Stimulated activated naive B cell treated with anti-CD40 and anti-IgM and Interleukin-4, amounts not matched to agents 10 μg/mL and 1 μg/mL and 100 μg/mL, for 72 hours (primary cell): ENCODE results near the gene COL9A2.
A peak's percentile ranks its signal among the peaks of the same experiment; 100 is the strongest.
"Not testable (repeated sequence)": the region's sequence is repeated elsewhere in the genome, so short reads cannot be mapped to it uniquely, and the experiment has no call there.

Experiments used
- ATAC-seq, 2 donors: fragments of 150-1000 bp; cut with Tn5 transposase; replicated peaks; 2 replicates each; pipeline ENCODE4 v1.10.0; 2021; ENCODE audit warnings: moderate library complexity in 1 of 2
- DNase-seq: peaks from one replicate; pipeline ENCODE4 v3.0.0; 2021
- H3K27ac Mint-ChIP-seq: one replicate; pipeline ENCODE4 v1.8.0; 2022; ENCODE audit warnings: mild to moderate bottlenecking, mixed read lengths
- H3K27me3 Mint-ChIP-seq, 2 donors: one replicate each; pipeline ENCODE4 v1.8.0; 2022; ENCODE audit warnings: mixed read lengths in 2 of 2
- H3K36me3 Mint-ChIP-seq, 2 donors: one replicate each; pipeline ENCODE4 v1.8.0; 2022; ENCODE audit warnings: mixed read lengths in 2 of 2, mild to moderate bottlenecking in 1 of 2
- H3K4me1 Mint-ChIP-seq, 2 donors: one replicate each; pipeline ENCODE4 v1.8.0; 2022; ENCODE audit warnings: mixed read lengths in 2 of 2, mild to moderate bottlenecking in 1 of 2
- H3K4me3 Mint-ChIP-seq, 2 donors: one replicate each; pipeline ENCODE4 v1.8.0; 2022; ENCODE audit warnings: mild to moderate bottlenecking in 2 of 2, mixed read lengths in 2 of 2, moderate library complexity in 1 of 2
- H3K9me3 Mint-ChIP-seq, 2 donors: one replicate each; pipeline ENCODE4 v1.8.0; 2022; ENCODE audit warnings: mixed read lengths in 2 of 2, mild to moderate bottlenecking in 1 of 2

Gene COL9A2

GRCh38 chr1:40341491-40342380 is 24.6 kb upstream of the COL9A2 start:
- Mint-ChIP-seq H3K4me1 (peaks cover 40 to 66% of the 10 kb centered on the region in 2 donors), H3K27ac (peak overlapping the region; percentile 89), H3K27me3 (no peaks in the 10 kb centered on the region), H3K36me3 (no peaks in the 10 kb centered on the region), H3K4me3 (peak overlapping the region in 1 of 2 donors; percentile 29), H3K9me3 (peaks cover 0 to 3% of the 10 kb centered on the region in 2 donors)
- no peak for DNase-seq
- peak; percentile 6 to 16 for ATAC-seq

- Mint-ChIP-seq H3K4me1 (peaks cover 35 to 57% of the 10 kb centered on the region in 2 donors), H3K27me3 (no peaks in the 10 kb centered on the region), H3K9me3 (peaks cover 0 to 3% of the 10 kb centered on the region in 2 donors), H3K27ac (no peak overlapping the region), H3K4me3 (peak overlapping the region in 1 of 2 donors; percentile 1), H3K36me3 (no peaks in the 10 kb centered on the region)
- no peak for DNase-seq
- no peak for ATAC-seq
Observed at GRCh38 chr1:40339420-40340323, 22.6 kb upstream of the COL9A2 start.

- H3K4me1 Mint-ChIP-seq, result peaks cover 31 to 49% of the 10 kb centered on the region in 2 donors
- ATAC-seq, result peak; percentile 94 to 95
- no peaks in the 10 kb centered on the region for H3K27me3 Mint-ChIP-seq
- peak overlapping the region; percentile 11 for H3K27ac Mint-ChIP-seq
- H3K4me3 Mint-ChIP-seq, result peak overlapping the region; percentile 42 to 77
- DNase-seq, result peak; percentile 83
- peaks cover 0 to 3% of the 10 kb centered on the region in 2 donors for H3K9me3 Mint-ChIP-seq
- H3K36me3 Mint-ChIP-seq, result no peaks in the 10 kb centered on the region
Observed at GRCh38 chr1:40338745-40339419, 21.8 kb upstream of the COL9A2 start.

GRCh38 chr1:40337443-40337842 is 20.4 kb upstream of the COL9A2 start:
- no peak for DNase-seq
- Mint-ChIP-seq H3K4me3 (no peak overlapping the region), H3K36me3 (no peaks in the 10 kb centered on the region), H3K4me1 (peaks cover 25 to 41% of the 10 kb centered on the region in 2 donors), H3K27ac (no peak overlapping the region), H3K27me3 (no peaks in the 10 kb centered on the region), H3K9me3 (peaks cover 0 to 3% of the 10 kb centered on the region in 2 donors)
- ATAC-seq, result no peak

GRCh38 chr1:40332695-40333094 is 15.6 kb upstream of the COL9A2 start:
- no peaks in the 10 kb centered on the region for H3K27me3 Mint-ChIP-seq
- H3K9me3 Mint-ChIP-seq, result no peaks in the 10 kb centered on the region
- H3K36me3 Mint-ChIP-seq, result no peaks in the 10 kb centered on the region
- ATAC-seq, result no peak
- H3K4me3 Mint-ChIP-seq, result no peak overlapping the region
- H3K4me1 Mint-ChIP-seq, result no peaks in the 10 kb centered on the region
- no peak overlapping the region for H3K27ac Mint-ChIP-seq
- no peak for DNase-seq

GRCh38 chr1:40331403-40331802 is 14.3 kb upstream of the COL9A2 start:
- not testable (repeated sequence) for H3K27ac Mint-ChIP-seq, H3K9me3 Mint-ChIP-seq, H3K27me3 Mint-ChIP-seq, DNase-seq, H3K36me3 Mint-ChIP-seq, H3K4me1 Mint-ChIP-seq, H3K4me3 Mint-ChIP-seq, ATAC-seq

GRCh38 chr1:40318970-40319621 is 2.0 kb upstream of the COL9A2 start:
- H3K9me3 Mint-ChIP-seq, result no peaks in the 10 kb centered on the region
- no peak overlapping the region for H3K4me3 Mint-ChIP-seq
- no peak for ATAC-seq
- peaks cover 22 to 36% of the 10 kb centered on the region in 2 donors for H3K4me1 Mint-ChIP-seq
- H3K36me3 Mint-ChIP-seq, result no peaks in the 10 kb centered on the region
- DNase-seq, result no peak
- H3K27me3 Mint-ChIP-seq, result peaks cover 7% of the 10 kb centered on the region in 2 donors
- H3K27ac Mint-ChIP-seq, result no peak overlapping the region

- Mint-ChIP-seq H3K36me3 (no peaks in the 10 kb centered on the region), H3K27me3 (peaks cover 7% of the 10 kb centered on the region in 2 donors), H3K9me3 (no peaks in the 10 kb centered on the region), H3K4me1 (peaks cover 28 to 42% of the 10 kb centered on the region in 2 donors), H3K4me3 (no peak overlapping the region), H3K27ac (no peak overlapping the region)
- ATAC-seq, result no peak
- DNase-seq, result no peak
Observed at GRCh38 chr1:40318476-40318875, 1.4 kb upstream of the COL9A2 start.

- no peak for ATAC-seq
- Mint-ChIP-seq H3K9me3 (no peaks in the 10 kb centered on the region), H3K27ac (no peak overlapping the region), H3K4me3 (peak overlapping the region; percentile 73 to 90), H3K36me3 (no peaks in the 10 kb centered on the region), H3K4me1 (peaks cover 34 to 52% of the 10 kb centered on the region in 2 donors), H3K27me3 (peaks cover 7% of the 10 kb centered on the region in 2 donors)
- no peak for DNase-seq
Observed at GRCh38 chr1:40317394-40318074, 448 bp upstream of the COL9A2 start.

GRCh38 chr1:40315795-40316594 is 1.1 kb downstream of the COL9A2 start:
- DNase-seq (no peak), ATAC-seq (peak; percentile 7 to 14)
- H3K27ac Mint-ChIP-seq, result peak overlapping the region; percentile 91

GRCh38 chr1:40315239-40315794 is 1.8 kb downstream of the COL9A2 start:
- Mint-ChIP-seq H3K27ac (peak overlapping the region; percentile 91), H3K27me3 (peaks cover 7% of the 10 kb centered on the region in 2 donors), H3K4me1 (peaks cover 43 to 69% of the 10 kb centered on the region in 2 donors), H3K9me3 (peaks cover 0 to 2% of the 10 kb centered on the region in 2 donors), H3K36me3 (peaks cover 0 to 5% of the 10 kb centered on the region in 2 donors), H3K4me3 (peak overlapping the region; percentile 85 to 90)
- ATAC-seq (peak; percentile 63 to 65), DNase-seq (peak; percentile 83)

More at GRCh38 chr1:40315795-40316594, 1.1 kb downstream of the COL9A2 start:
- peaks cover 0 to 2% of the 10 kb centered on the region in 2 donors for H3K9me3 Mint-ChIP-seq
- peak overlapping the region; percentile 85 to 90 for H3K4me3 Mint-ChIP-seq
- H3K36me3 Mint-ChIP-seq, result peaks cover 0 to 5% of the 10 kb centered on the region in 2 donors
- H3K27me3 Mint-ChIP-seq, result peaks cover 7% of the 10 kb centered on the region in 2 donors
- peaks cover 40 to 62% of the 10 kb centered on the region in 2 donors for H3K4me1 Mint-ChIP-seq

GRCh38 chr1:40314721-40315238 is 2.3 kb downstream of the COL9A2 start:
- ATAC-seq, result no peak
- peaks cover 0 to 2% of the 10 kb centered on the region in 2 donors for H3K9me3 Mint-ChIP-seq
- H3K4me3 Mint-ChIP-seq, result peak overlapping the region; percentile 85 to 90
- DNase-seq, result no peak
- H3K27me3 Mint-ChIP-seq, result peaks cover 7% of the 10 kb centered on the region in 2 donors
- peaks cover 0 to 5% of the 10 kb centered on the region in 2 donors for H3K36me3 Mint-ChIP-seq
- H3K4me1 Mint-ChIP-seq, result peaks cover 43 to 71% of the 10 kb centered on the region in 2 donors
- H3K27ac Mint-ChIP-seq, result peak overlapping the region; percentile 91
